Stimulated activated CD8-positive, alpha-beta memory T cell treated with anti-CD3 and anti-CD28 coated beads, Interleukin-4, amount 100 ng/mL, for 48 hours (primary cell): ENCODE results near the gene MDGA2.
"Not testable (repeated sequence)": the region's sequence is repeated elsewhere in the genome, so short reads cannot be mapped to it uniquely, and the experiment has no call there.

Experiments used
- DNase-seq: peaks from one replicate; pipeline ENCODE4 v3.0.0-alpha.2; 2020

The MDGA2 gene

GRCh38 chr14:47675466-47676314 is at the start of gene MDGA2:
MDGA2 (minus strand) TSS chr14:47675605.
- no peak for DNase-seq

DNA sequence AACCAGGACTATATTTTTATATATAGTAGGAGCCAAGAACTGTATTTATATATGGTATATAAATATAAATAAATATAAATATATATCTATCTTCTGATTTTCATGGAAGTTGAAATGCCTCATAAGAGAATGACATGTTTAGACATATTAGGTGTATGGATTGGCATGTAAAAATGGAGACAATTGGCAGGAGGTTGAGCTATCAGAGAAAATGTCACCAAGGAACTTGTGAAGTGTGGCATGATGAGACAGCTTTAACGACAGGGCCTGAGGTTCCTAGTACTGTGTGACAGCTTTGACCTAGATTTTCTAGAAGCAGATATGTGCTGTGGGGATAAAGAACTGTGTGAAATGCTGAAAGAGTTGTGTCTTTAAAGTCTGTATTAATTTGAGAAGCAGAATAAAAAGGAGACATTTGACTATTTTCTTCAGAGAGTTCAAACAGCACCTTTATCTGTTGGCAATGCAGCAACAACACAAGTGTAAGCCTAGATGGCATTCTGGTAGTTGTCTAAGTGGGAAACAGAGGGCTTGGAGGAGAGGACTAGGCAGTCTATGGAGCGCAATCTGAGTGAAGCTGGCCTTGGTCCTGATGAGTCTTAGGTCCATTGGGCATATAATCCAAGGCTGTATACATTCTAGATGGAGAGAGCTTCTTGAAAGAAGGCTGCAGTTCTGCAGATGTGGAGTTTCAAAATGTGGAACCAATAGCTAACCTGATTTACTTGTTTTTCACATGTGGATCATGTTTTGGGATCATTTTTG is 47.7 kb upstream of the MDGA2 start:
- DNase-seq, result no peak

DNA sequence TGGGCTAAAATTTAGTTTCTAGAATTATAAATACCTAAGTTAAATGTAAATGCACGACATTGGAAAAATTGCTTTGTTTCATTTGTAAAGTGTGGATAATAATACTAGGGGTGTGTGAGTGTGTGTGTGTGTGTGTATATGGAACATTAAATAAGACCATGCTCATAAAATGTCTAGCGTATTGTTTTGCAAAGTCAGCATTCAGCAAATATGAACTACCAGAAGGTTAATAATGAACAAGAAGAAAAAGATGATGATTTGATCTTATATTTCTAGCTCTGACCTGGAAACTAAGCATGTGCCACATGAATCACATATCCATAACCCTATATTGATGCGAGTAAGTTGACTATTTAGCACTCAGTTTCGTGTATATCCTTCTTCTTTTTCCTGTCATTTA is 44.9 kb upstream of the MDGA2 start:
- DNase-seq, result no peak

- DNase-seq, result no peak
These were observed 39.9 kb upstream of the MDGA2 start for GRCh38 chr14:47715330-47715729.

- no peak for DNase-seq
These were observed 35.2 kb upstream of the MDGA2 start for GRCh38 chr14:47710581-47710980.

DNA sequence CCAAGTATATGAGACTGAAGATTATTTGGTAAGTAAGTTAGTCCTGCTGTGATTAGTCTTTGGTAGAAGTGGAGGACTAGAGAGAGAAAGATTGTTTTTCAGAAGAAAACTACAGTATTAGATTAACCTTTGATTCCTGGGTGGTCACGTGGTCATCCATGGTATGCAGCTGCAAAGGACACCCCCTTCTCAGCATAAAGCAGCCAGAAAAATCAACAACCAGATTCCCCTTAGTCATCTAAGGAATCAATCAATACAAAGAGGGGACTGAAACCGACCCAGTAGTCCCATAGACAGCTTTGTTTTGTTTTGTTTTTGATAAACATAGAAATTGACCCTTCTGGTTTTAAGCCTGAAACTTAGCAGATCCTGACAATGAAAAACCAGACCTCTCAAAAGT is 30.3 kb upstream of the MDGA2 start:
- no peak for DNase-seq

GRCh38 chr14:47691829-47692228 is 16.4 kb upstream of the MDGA2 start:
- DNase-seq, result no peak

- DNase-seq, result no peak
These were observed 3.6 kb upstream of the MDGA2 start for GRCh38 chr14:47678993-47679392.

DNA sequence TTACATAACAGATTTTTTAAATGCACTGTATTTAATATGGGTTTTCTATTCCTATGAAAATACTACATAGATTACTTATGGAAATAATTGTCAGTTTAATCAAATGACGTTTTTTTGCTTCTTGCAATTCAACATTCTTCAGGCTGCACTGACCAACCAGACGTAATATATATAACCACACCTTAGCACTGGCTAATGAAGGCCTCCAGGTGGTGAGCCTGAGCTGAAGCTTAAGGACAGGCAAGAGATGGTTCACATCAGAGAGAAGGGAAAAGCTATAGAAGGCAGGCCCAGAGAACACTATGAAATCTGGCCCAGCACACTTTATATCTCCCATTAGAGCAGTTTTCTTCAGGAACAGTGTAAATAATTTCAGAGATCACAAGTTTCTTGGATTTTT is 2.8 kb upstream of the MDGA2 start:
- no peak for DNase-seq

DNA sequence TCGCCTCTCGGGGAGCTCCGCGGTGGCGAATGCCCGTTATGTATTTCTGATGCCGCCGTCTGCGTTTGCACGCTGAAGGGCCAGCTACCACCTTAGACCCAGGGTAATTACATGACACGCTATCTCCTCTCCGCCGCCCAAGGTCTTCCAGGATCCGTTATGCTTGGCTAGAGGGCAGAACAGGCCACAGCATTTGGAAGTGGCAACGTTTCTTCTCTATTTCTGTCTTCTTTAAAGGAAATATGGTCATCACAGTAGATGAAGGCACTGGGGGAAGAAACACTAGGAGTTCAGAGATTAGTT is 861 bp upstream of the MDGA2 start:
- no peak for DNase-seq

GRCh38 chr14:47674543-47675465 is 601 bp downstream of the MDGA2 start:
- no peak for DNase-seq

DNA sequence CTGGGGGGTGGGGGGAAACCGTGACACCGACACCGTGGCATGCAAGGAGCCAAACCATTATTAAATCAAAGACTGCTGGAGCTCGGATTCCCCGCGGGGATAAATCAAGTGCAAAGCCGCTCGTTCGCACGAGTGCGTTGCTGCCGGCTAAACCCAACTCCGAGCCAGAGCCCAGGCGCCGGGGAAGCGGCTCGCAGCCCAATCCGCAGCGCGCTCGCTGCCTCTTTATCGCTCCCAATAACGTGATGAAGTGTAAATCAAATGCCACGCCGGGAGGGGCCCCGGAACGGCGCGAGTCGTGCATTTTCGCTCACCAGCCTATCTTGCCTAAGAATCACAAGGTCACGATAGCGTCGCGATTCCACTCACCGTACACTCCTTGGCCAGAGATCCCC is 1.3 kb downstream of the MDGA2 start:
- DNase-seq, result no peak

DNA sequence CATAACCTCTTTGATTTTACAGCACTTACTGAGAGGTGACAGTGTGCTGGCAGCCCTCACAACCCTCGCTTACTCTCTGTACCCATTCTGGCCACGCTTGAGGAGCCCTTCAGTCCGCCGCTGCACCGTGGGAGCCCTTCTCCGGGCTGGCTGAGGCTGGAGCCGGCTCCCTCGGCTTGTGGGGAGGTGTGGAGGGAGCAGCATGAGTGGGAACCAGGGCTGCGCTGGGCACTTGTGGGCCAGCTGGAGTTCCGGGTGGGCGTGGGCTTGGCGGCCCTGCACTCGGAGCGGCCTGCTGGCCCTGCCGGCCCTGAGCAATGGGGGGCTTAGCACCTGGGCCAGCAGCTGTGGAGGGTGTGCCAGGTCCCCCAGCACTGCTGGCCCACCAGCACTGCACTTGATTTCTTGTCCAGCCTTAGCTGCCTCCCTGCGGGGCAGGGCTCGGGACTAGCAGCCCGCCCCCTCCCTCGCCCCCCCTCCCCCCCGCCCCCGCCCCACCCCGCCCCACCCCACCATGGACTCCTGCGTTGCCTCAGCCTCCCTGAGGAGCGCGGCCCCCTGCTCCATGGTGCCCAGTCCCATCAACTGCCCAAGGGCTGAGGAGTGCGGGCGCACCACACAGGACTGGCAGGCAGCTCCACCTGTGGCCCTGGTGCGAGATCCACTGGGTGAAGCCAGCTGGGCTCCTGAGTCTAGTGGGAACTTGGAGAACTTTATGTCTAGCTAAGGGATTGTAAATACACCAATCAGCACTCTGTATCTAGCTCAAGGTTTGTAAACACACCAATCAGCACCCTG is 9.9 kb downstream of the MDGA2 start:
- DNase-seq, result no peak

GRCh38 chr14:47662466-47662865 is 12.9 kb downstream of the MDGA2 start:
- no peak for DNase-seq

DNA sequence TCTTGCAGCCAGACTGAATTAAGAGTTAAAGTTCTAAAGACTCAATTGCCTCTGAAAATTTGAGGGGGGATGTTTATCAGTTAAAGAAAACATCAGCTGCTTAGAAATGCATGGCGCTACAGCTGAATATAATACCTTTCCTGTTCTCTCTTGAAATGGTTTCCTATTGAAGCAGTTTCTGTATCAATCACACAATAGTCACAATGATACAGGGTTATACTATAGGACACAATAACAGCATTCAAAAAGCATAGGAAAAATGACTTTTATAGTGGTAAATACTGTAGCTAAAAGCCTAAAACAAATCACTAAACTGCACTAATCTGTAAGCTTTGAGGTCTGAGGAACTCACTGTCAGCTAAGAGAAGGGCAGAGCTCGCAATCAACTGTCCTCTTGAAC is 15.2 kb downstream of the MDGA2 start:
- DNase-seq, result no peak

DNA sequence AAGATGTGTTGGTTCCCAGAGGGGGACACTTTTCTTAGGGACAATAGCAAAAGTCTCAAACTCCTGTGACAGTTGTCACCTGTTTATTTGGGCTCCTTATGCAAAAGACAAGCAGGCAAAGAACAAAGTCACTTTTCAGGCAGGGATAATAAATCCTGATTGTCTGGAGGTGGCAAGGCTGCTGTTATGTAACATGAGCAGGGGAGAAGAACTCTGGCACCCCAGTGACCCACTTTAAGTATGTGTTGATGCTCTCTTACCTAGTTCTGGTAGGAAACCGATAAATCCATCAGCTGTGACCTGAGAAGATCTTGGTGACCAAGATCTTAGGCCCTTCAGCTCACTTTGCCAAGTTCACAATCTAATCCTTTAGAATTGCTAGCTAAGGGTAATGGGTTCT is 17.4 kb downstream of the MDGA2 start:
- DNase-seq, result no peak

GRCh38 chr14:47657143-47657542 is 18.3 kb downstream of the MDGA2 start:
- no peak for DNase-seq

DNA sequence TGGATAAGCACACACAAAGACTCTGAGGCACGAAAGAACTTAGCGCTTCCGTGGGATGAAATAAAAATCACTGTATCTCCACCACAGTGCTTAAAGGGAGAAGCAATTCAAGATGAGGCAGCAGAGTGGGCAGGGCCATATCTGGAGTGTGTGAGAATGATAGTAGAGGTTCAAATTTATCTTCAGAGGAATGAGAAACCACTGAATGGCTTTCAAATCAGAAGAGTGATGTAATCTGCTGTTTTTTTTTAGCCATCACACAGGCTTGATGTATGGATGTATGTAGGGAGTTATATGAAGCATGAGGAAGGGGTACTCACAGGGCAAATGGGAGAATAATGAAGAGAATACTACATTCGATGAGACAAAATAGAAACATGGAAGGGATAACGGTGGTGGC is 24.1 kb downstream of the MDGA2 start:
- no peak for DNase-seq

DNA sequence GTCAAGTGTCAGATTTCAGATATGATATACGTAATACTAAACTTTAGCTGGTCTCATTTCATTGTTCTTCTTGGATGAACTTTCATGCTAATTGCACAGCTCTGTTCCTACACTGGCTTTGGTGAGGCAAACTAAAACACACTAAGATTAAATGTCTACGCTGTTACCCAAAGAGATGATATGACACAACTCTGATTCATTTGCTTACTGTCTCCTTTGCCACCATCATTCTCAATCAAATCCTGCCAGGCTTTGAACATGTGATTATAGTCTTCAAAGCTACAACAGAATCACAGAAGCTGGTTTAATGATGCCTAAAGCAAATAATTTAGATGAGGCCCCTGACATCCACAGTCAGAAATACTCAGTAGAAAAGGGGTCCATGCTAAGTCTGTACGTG is 37.7 kb downstream of the MDGA2 start:
- DNase-seq, result no peak

DNA sequence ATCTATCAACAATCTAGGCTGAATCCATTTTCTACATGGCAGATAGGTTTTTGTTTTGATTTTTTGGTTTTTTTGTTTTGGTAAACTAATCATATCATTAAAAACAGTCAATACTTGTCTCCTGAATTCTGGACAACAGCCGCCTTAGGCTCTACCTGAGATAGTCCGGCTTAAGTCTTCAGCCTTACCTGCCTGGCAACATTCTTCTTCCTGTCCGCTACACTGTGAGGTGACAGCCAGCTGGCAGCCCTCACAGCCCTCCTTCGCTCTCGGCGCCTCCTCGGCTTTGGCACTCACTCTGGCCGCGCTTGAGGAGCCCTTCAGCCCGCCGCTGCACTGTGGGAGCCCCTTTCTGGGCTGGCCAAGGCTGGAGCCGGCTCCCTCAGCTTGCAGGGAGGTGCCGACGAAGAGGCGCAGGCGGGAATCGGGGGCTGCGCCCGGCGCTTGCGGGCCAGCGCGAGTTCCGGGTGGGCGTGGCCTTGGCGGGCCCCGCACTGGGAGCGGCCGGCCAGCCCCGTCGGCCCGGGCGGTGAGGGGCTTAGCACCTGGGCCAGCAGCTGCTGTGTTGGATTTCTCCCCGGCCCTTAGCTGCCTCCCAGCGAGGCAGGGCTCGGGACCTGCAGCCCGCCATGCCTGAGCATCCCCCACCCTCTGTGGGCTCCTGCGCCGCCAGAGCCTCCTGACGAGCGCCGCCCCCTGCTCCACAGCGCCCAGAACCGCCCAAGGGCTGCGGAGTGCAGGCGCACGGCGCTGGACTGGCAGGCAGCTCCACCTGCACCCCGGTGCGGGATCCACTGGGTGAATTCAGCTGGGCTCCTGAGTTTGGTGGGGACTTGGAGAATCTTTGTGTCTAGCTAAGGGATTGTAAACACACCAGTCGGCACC is 49.0 kb downstream of the MDGA2 start:
- DNase-seq, result no peak

DNA sequence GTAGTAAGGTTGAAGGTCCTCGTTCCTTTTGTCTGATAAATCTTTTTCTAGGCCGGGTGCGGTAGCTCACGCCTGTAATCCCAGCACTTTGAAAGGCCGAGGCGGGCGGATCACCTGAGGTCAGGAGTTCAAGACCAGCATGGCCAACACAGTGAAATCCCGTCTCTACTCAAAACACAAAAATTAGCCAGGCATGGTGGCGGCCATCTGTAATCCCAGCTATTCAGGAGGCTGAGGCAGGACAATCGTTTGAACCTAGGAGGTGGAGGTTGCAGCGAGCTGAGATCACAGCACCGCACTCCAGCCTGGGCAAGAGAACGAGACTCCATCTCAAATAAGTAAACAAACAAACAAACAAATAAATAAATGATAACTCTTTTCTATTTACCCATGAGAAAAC is 51.3 kb downstream of the MDGA2 start:
- not testable (repeated sequence) for DNase-seq

GRCh38 chr14:47619392-47619791 is 56.0 kb downstream of the MDGA2 start:
- no peak for DNase-seq
